ENCODE results near the gene DHRS11. TPM values are rescaled to one million over a fixed set of nuclear protein-coding genes. Genes with fewer than 3 reads are reported as not detected.
A peak's percentile ranks its signal among the peaks of the same experiment; 100 is the strongest.

Gene DHRS11
- polyA plus RNA-seq: 10 to 100 TPM; 11.1 to 22.8 (median 11.8) TPM

GRCh38 chr17:36591434-36592315 is at the start of gene DHRS11:
Gene DHRS11 (plus strand): TSS chr17:36591879. CDS start chr17:36592010, 131 bp downstream.
- no peak within 1 kb of the TSS for H3K27ac ChIP-seq (ENCODE audit: low read depth, low read length)
- WGBS, 3 donors: 1 to 2% (median 2%) methylated on average over 70 to 87 of the region's 87 CpGs

- WGBS, 3 donors: 94 to 95% (median 95%) methylated on average over 15 of the region's 15 CpGs
- no peak overlapping the region for H3K27ac ChIP-seq (ENCODE audit: low read depth, low read length)
These were observed 48.9 kb upstream of the DHRS11 start for GRCh38 chr17:36542755-36543154.

- H3K27ac ChIP-seq (ENCODE audit: low read depth, low read length): peak overlapping the region; percentile 87
- 1% methylated on average over 10 of the region's 10 CpGs for WGBS, 3 donors
These were observed 47.7 kb upstream of the DHRS11 start for GRCh38 chr17:36544044-36544306.

- WGBS, 3 donors: 0% methylated on average over 51 to 71 of the region's 71 CpGs
- H3K27ac ChIP-seq (ENCODE audit: low read depth, low read length): peak within 1 kb of the TSS; percentile 87
These were observed 47.2 kb upstream of the DHRS11 start, which contains the start of gene GGNBP2 for GRCh38 chr17:36544307-36545076. Gene GGNBP2 (plus strand): TSS chr17:36544919. CDS start chr17:36545725, 806 bp downstream.

- 0 to 1% (median 0%) methylated on average over 22 to 38 of the region's 38 CpGs for WGBS, 3 donors
- H3K27ac ChIP-seq (ENCODE audit: low read depth, low read length): peak overlapping the region; percentile 87
These were observed 46.6 kb upstream of the DHRS11 start for GRCh38 chr17:36545077-36545464.

GRCh38 chr17:36545465-36546417 is 45.9 kb upstream of the DHRS11 start:
- WGBS, 3 donors: 0 to 1% (median 0%) methylated on average over 39 to 60 of the region's 60 CpGs
- peak overlapping the region; percentile 15 for H3K27ac ChIP-seq (ENCODE audit: low read depth, low read length)

- WGBS, 3 donors: 7 to 9% (median 8%) methylated on average over 7 of the region's 7 CpGs
- no peak overlapping the region for H3K27ac ChIP-seq (ENCODE audit: low read depth, low read length)
These were observed 45.1 kb upstream of the DHRS11 start for GRCh38 chr17:36546418-36547093.

GRCh38 chr17:36547776-36548175 is 43.9 kb upstream of the DHRS11 start:
- no peak overlapping the region for H3K27ac ChIP-seq (ENCODE audit: low read depth, low read length)

- H3K27ac ChIP-seq (ENCODE audit: low read depth, low read length): no peak overlapping the region
- 77 to 90% (median 86%) methylated on average over 8 of the region's 8 CpGs for WGBS, 3 donors
These were observed 40.9 kb upstream of the DHRS11 start for GRCh38 chr17:36550491-36551417.

- 81 to 94% (median 88%) methylated on average over 3 of the region's 3 CpGs for WGBS, 3 donors
- no peak overlapping the region for H3K27ac ChIP-seq (ENCODE audit: low read depth, low read length)
These were observed 38.2 kb upstream of the DHRS11 start for GRCh38 chr17:36553459-36553858.

GRCh38 chr17:36566081-36566480 is 25.6 kb upstream of the DHRS11 start:
- 89 to 94% (median 90%) methylated on average over 4 of the region's 4 CpGs for WGBS, 3 donors
- H3K27ac ChIP-seq (ENCODE audit: low read depth, low read length): no peak overlapping the region

GRCh38 chr17:36575028-36575427 is 16.7 kb upstream of the DHRS11 start:
- H3K27ac ChIP-seq (ENCODE audit: low read depth, low read length): no peak overlapping the region
- WGBS, 3 donors: 92 to 95% (median 92%) methylated on average over 12 of the region's 12 CpGs

- WGBS, 3 donors: 67 to 90% (median 83%) methylated on average over 2 of the region's 2 CpGs
- H3K27ac ChIP-seq (ENCODE audit: low read depth, low read length): no peak overlapping the region
These were observed 14.9 kb upstream of the DHRS11 start for GRCh38 chr17:36576793-36577192.

GRCh38 chr17:36578671-36579070 is 13.0 kb upstream of the DHRS11 start:
- WGBS, 3 donors: 95 to 98% (median 96%) methylated on average over 2 of the region's 2 CpGs
- no peak overlapping the region for H3K27ac ChIP-seq (ENCODE audit: low read depth, low read length)

- WGBS, 3 donors: 40 to 75% (median 75%) methylated on average over 1 of the region's 1 CpG
- H3K27ac ChIP-seq (ENCODE audit: low read depth, low read length): no peak overlapping the region
These were observed 7.9 kb upstream of the DHRS11 start for GRCh38 chr17:36583787-36584186.

- 91 to 98% (median 95%) methylated on average over 2 of the region's 2 CpGs for WGBS, 3 donors
- no peak overlapping the region for H3K27ac ChIP-seq (ENCODE audit: low read depth, low read length)
These were observed 5.5 kb upstream of the DHRS11 start for GRCh38 chr17:36586138-36586537.

GRCh38 chr17:36590082-36590481 is 1.6 kb upstream of the DHRS11 start:
- no peak overlapping the region for H3K27ac ChIP-seq (ENCODE audit: low read depth, low read length)
- WGBS, 3 donors: 45 to 62% (median 53%) methylated on average over 2 of the region's 2 CpGs
